GM21390 (cell line): ENCODE results near the gene ARF5.

Experiments
- ATAC-seq: cut with Tn5 transposase; IDR thresholded peaks from one replicate; pipeline ENCODE4 v1.9.1; 2021; ENCODE audit not compliant: unreplicated experiment

Gene ARF5

GRCh38 chr7:127588697-127589482 is 679 bp downstream of the ARF5 start:
- ATAC-seq, result peak; percentile 22

GRCh38 chr7:127589896-127590295 is 1.7 kb downstream of the ARF5 start:
- no peak for ATAC-seq

GRCh38 chr7:127591189-127591588 is 3.0 kb downstream of the ARF5 start:
- no peak for ATAC-seq

- no peak for ATAC-seq
Measured at GRCh38 chr7:127591591-127591990, 3.4 kb downstream of the ARF5 start.

- ATAC-seq, result no peak
Measured at GRCh38 chr7:127592550-127592949, 4.3 kb downstream of the ARF5 start.

GRCh38 chr7:127594490-127594889 is 6.3 kb downstream of the ARF5 start:
- no peak for ATAC-seq

- no peak for ATAC-seq
Measured at GRCh38 chr7:127595737-127596136, 7.5 kb downstream of the ARF5 start.

GRCh38 chr7:127598318-127598717 is 10.1 kb downstream of the ARF5 start:
- ATAC-seq, result no peak

GRCh38 chr7:127600885-127601284 is 12.7 kb downstream of the ARF5 start:
- ATAC-seq, result no peak

- ATAC-seq, result no peak
Measured at GRCh38 chr7:127608446-127608845, 20.2 kb downstream of the ARF5 start.

GRCh38 chr7:127609297-127609696 is 21.1 kb downstream of the ARF5 start:
- no peak for ATAC-seq

- no peak for ATAC-seq
Measured at GRCh38 chr7:127612263-127612662, 24.1 kb downstream of the ARF5 start.

- no peak for ATAC-seq
Measured at GRCh38 chr7:127616724-127617123, 28.5 kb downstream of the ARF5 start.

GRCh38 chr7:127618042-127618441 is 29.8 kb downstream of the ARF5 start, which contains the start of gene PAX4:
Gene PAX4 (minus strand): TSS chr7:127618142. CDS start chr7:127615928, 2,214 bp downstream.
- no peak for ATAC-seq

GRCh38 chr7:127618775-127619174 is 30.6 kb downstream of the ARF5 start:
- no peak for ATAC-seq

- no peak for ATAC-seq
Measured at GRCh38 chr7:127619681-127620405, 31.6 kb downstream of the ARF5 start.

GRCh38 chr7:127620406-127621233 is 32.4 kb downstream of the ARF5 start:
- no peak for ATAC-seq

GRCh38 chr7:127625331-127625730 is 37.1 kb downstream of the ARF5 start:
- ATAC-seq, result no peak

- ATAC-seq, result no peak
Measured at GRCh38 chr7:127628445-127628844, 40.2 kb downstream of the ARF5 start.

- ATAC-seq, result peak; percentile 81
Measured at GRCh38 chr7:127629268-127629854, 41.1 kb downstream of the ARF5 start.

- no peak for ATAC-seq
Measured at GRCh38 chr7:127632276-127632910, 44.2 kb downstream of the ARF5 start.
